SK-N-SH (cell line): ENCODE data around the gene WDR87. TPM values are rescaled to one million over a fixed set of nuclear protein-coding genes. Genes with fewer than 3 reads are reported as not detected.

ENCODE experiments used
- CTCF ChIA-PET: fragments of 300-600, 350-600 bp; formaldehyde crosslinking; extraction: SDS; loops from one replicate; lab custom pipeline; 2021; lab: Yijun Ruan, JAX
- POLR2A ChIA-PET: fragments of 350-600 bp; sonication (Branson Sonifier 250); formaldehyde crosslinking; extraction: SDS; loops from one replicate; lab custom pipeline; 2020; ENCODE audit warnings: antibody characterized with exemption, inconsistent platforms; lab: Yijun Ruan, JAX
- DNase-seq: peaks from one replicate; pipeline ENCODE4 v3.0.0; 2012
- H2AFZ ChIP-seq: fragments of 200-600 bp; sonication (generic); 2 replicates; pipeline ENCODE4 v1.8.1; 2016; ENCODE audit warnings: antibody characterized with exemption, mild to moderate bottlenecking, low read depth
- H3F3A ChIP-seq: fragments of 200-600 bp; sonication (generic); replicated peaks from 2 replicates; pipeline ENCODE3; 2016; ENCODE audit warnings: antibody characterized with exemption, mild to moderate bottlenecking; ENCODE audit not compliant: insufficient read depth
- H3K27ac ChIP-seq, 2 experiments: fragments of 200-500 bp in 1 of 2; fragments of 200-600 bp in 1 of 2; sonication (Bioruptor generic) in 1 of 2; sonication (generic), shearing (Covaris generic) in 1 of 2; 2 replicates each; pipeline versions ENCODE4 v1.5.1 to v1.6.1; 2014 to 2016; ENCODE audit warnings: low read depth in 2 of 2, inconsistent platforms in 1 of 2, low read length in 1 of 2, mild to moderate bottlenecking in 1 of 2, mixed read lengths in 1 of 2
- H3K27me3 ChIP-seq: fragments of 200-600 bp; sonication (generic), shearing (Covaris generic); 2 replicates; pipeline ENCODE4 v1.6.1; 2016; ENCODE audit warnings: mixed run types; ENCODE audit not compliant: insufficient read depth
- H3K36me3 ChIP-seq, 2 experiments: fragments of 200-500 bp in 1 of 2; fragments of 200-600 bp in 1 of 2; sonication (Bioruptor generic) in 1 of 2; sonication (generic) in 1 of 2; replicated peaks in 1 of 2; 2 replicates each; pipeline versions ENCODE3 to v1.5.1; 2014 to 2016; ENCODE audit warnings: low read length in 1 of 2, mild to moderate bottlenecking in 1 of 2; ENCODE audit not compliant: insufficient read depth in 2 of 2, control insufficient read depth in 1 of 2
- H3K4me1 ChIP-seq, 2 experiments: fragments of 200-500 bp in 1 of 2; fragments of 200-600 bp in 1 of 2; sonication (Bioruptor generic) in 1 of 2; sonication (generic), shearing (Covaris generic) in 1 of 2; 2 replicates each; pipeline versions ENCODE4 v1.5.1 to v1.6.1; 2014 to 2016; ENCODE audit warnings: low read depth in 1 of 2, low read length in 1 of 2, mixed run types in 1 of 2; ENCODE audit not compliant: insufficient read depth in 2 of 2, control insufficient read depth in 1 of 2
- H3K4me2 ChIP-seq: fragments of 200-600 bp; sonication (generic), shearing (Covaris generic); 2 replicates; pipeline ENCODE4 v1.6.1; 2017; ENCODE audit warnings: mixed run types
- H3K4me3 ChIP-seq, 2 experiments: fragments of 200-500 bp in 1 of 2; fragments of 200-600 bp in 1 of 2; sonication (Bioruptor generic) in 1 of 2; sonication (generic), shearing (Covaris generic) in 1 of 2; 2 replicates each; pipeline versions ENCODE4 v1.5.1 to v1.8.1; 2014 to 2016; ENCODE audit warnings: low read depth in 2 of 2, inconsistent platforms in 1 of 2, low read length in 1 of 2, mild to moderate bottlenecking in 1 of 2, mixed read lengths in 1 of 2, moderate library complexity in 1 of 2
- H3K79me2 ChIP-seq: fragments of 200-600 bp; sonication (generic); 2 replicates; pipeline ENCODE4 v1.8.1; 2017; ENCODE audit warnings: mild to moderate bottlenecking; ENCODE audit not compliant: insufficient read depth
- H3K9ac ChIP-seq: fragments of 200-600 bp; sonication (generic); 2 replicates; pipeline ENCODE4 v1.6.1; 2017; ENCODE audit warnings: mixed run types
- H3K9me2 ChIP-seq: fragments of 200-600 bp; sonication (generic); 2 replicates; pipeline ENCODE4 v1.6.1; 2017; ENCODE audit warnings: mixed run types
- H3K9me3 ChIP-seq: fragments of 200-600 bp; sonication (generic); 2 replicates; pipeline ENCODE4 v1.6.1; 2017; ENCODE audit warnings: mixed run types, mild to moderate bottlenecking, moderate library complexity
- H4K20me1 ChIP-seq: fragments of 200-600 bp; sonication (generic); 2 replicates; pipeline ENCODE4 v1.6.1; 2017; ENCODE audit warnings: mild to moderate bottlenecking, mixed run types; ENCODE audit not compliant: insufficient read depth
- CHD2 ChIP-seq: fragments of 150-350 bp; IDR thresholded peaks from 2 replicates; pipeline ENCODE4 v1.6.1; 2018; ENCODE audit warnings: low read length; ENCODE audit not compliant: partially characterized antibody
- ELF1 ChIP-seq: IDR thresholded peaks from 2 replicates; pipeline ENCODE4 v1.4.0; 2012
- EP300 ChIP-seq, 2 experiments: IDR thresholded peaks; 2 replicates each; pipeline versions ENCODE4 v1.4.0 to v1.6.1; 2012; ENCODE audit warnings: borderline replicate concordance in 1 of 2, low read depth in 1 of 2, low read length in 1 of 2
- FOXJ3 ChIP-seq: sonication (generic); formaldehyde crosslinking; IDR thresholded peaks from 2 replicates; pipeline ENCODE4 v1.5.1; 2020; ENCODE audit warnings: mild to moderate bottlenecking, missing genetic modification reagents
- FOXM1 ChIP-seq: IDR thresholded peaks from 2 replicates; pipeline ENCODE4 v1.4.0; 2012; ENCODE audit warnings: low read depth, mild to moderate bottlenecking
- IRF3 ChIP-seq: fragments of 150-350 bp; IDR thresholded peaks from 2 replicates; pipeline ENCODE4 v1.6.1; 2016; ENCODE audit warnings: mild to moderate bottlenecking, low read depth, low read length
- NRF1 ChIP-seq: IDR thresholded peaks from 2 replicates; pipeline ENCODE4 v1.6.1; 2012; ENCODE audit warnings: low read depth, mild to moderate bottlenecking, low read length
- REST ChIP-seq: IDR thresholded peaks from 2 replicates; pipeline ENCODE4 v1.6.1; 2012; ENCODE audit warnings: mild to moderate bottlenecking, low read depth, low read length, moderate library complexity
- SIN3A ChIP-seq: IDR thresholded peaks from 2 replicates; pipeline ENCODE4 v1.6.1; 2012; ENCODE audit warnings: low read depth, mild to moderate bottlenecking, low read length, moderate library complexity, borderline replicate concordance
- SMC3 ChIP-seq: IDR thresholded peaks from 2 replicates; pipeline ENCODE4 v1.6.1; 2012; ENCODE audit warnings: low read depth, low read length, improper control_type of control experiment
- WGBS: methylation state at CpG from one replicate; pipeline ENCODE4 v1.1.6; 2017; ENCODE audit warnings: low lambda C conversion rate; 5-methylcytosine and 5-hydroxymethylcytosine counted together
- polyA plus RNA-seq, 3 experiments: library from polyadenylated mRNA; depleted of rRNA; stranded (reverse); fragments of >200 nt; gene quantifications; 2 replicates each; pipeline ENCODE4 v1.2.3, GENCODE V29; 2012
- TF ChIP-seq, protein P1 (sequence below): IDR thresholded peaks from 2 replicates; pipeline ENCODE4 v1.4.0; 2012; ENCODE audit warnings: low read depth
- TF ChIP-seq, protein P2 (sequence below): IDR thresholded peaks from 2 replicates; pipeline ENCODE4 v1.4.0; 2012; ENCODE audit warnings: low read depth, borderline replicate concordance

The WDR87 gene
- polyA plus RNA-seq (2012; rRNA removed), result not detected in 2 replicates
- not detected in 2 replicates for polyA plus RNA-seq (2012; cell fraction: cytosol; rRNA removed)
- under 0.01 TPM in 1 of 2 replicates, not detected in the other for polyA plus RNA-seq (2012; cell fraction: nucleus; rRNA removed)

- H3K27ac ChIP-seq, result peak within 1 kb of the TSS; percentile 78 to 94
- no peaks in the 10 kb centered on the region for H3K9me2 ChIP-seq
- peak within 1 kb of the TSS; percentile 95 for H3K4me2 ChIP-seq
- ChIA-PET CTCF (interaction anchor here (0.8 to 6.8 kb wide), 12 partner anchors 10 to 430 kb away, joined by 3 to 67 read pairs (median 4); partner anchors contain the start of gene CATSPERG), POLR2A (interaction anchor here (0.6 to 2.4 kb wide), 6 partner anchors 18 to 247 kb away, joined by 3 to 50 read pairs (median 4); no protein-coding TSS in a partner anchor)
- H3K9me3 ChIP-seq, result no peaks in the 10 kb centered on the region
- H3K79me2 ChIP-seq, result peaks cover 41% of the 10 kb centered on the region
- peak within 1 kb of the TSS; percentile 77 to 97 for H3K4me3 ChIP-seq
- peaks cover 16% of the 10 kb centered on the region; the same call in 1 of the 2 replicates for H4K20me1 ChIP-seq
- peak; percentile 67 for TF ChIP-seq NRF1
- TF ChIP-seq, protein P1, sequence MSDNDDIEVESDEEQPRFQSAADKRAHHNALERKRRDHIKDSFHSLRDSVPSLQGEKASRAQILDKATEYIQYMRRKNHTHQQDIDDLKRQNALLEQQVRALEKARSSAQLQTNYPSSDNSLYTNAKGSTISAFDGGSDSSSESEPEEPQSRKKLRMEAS, result peak; percentile 59; the same call in 1 of the 2 replicates
- TF ChIP-seq, protein P2, sequence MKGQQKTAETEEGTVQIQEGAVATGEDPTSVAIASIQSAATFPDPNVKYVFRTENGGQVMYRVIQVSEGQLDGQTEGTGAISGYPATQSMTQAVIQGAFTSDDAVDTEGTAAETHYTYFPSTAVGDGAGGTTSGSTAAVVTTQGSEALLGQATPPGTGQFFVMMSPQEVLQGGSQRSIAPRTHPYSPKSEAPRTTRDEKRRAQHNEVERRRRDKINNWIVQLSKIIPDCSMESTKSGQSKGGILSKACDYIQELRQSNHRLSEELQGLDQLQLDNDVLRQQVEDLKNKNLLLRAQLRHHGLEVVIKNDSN, result no peak
- peak; percentile 8; the same call in 1 of the 2 replicates for TF ChIP-seq SMC3
- H3F3A ChIP-seq, result no peaks in the 10 kb centered on the region
- peak within 1 kb of the TSS; percentile 89 for H2AFZ ChIP-seq
- peaks cover 0 to 11% of the 10 kb centered on the region in 2 experiments for H3K36me3 ChIP-seq
- peaks cover 4 to 16% of the 10 kb centered on the region in 2 experiments; a peak in 1 of 4 replicates for H3K4me1 ChIP-seq
- H3K27me3 ChIP-seq, result no peaks in the 10 kb centered on the region
- peak within 1 kb of the TSS; percentile 92 for H3K9ac ChIP-seq
- 13% methylated on average over 34 of the region's 63 CpGs for WGBS
- DNase-seq, result peak; percentile 95
Observed at GRCh38 chr19:37905946-37906868, at the start of gene WDR87. Gene WDR87, minus strand, starts transcription at chr19:37906594. Its CDS starts 8,355 bp downstream, at chr19:37898239.

GRCh38 chr19:37955986-37956385 lies 49.6 kb upstream of the WDR87 start:
- Histone ChIP-seq H3K4me3 (no peak overlapping the region), H4K20me1 (0 out of 2 replicates have a peak, but pooled peaks cover 3% of the 10 kb centered on the region), H3K9me3 (0 out of 2 replicates have a peak, but pooled peaks cover under 1% of the 10 kb centered on the region), H3K79me2 (peaks cover 97% of the 10 kb centered on the region), H3K4me1 (peaks cover 0 to 16% of the 10 kb centered on the region in 2 experiments; a peak in 1 of 4 replicates), H2AFZ (no peak overlapping the region), H3K36me3 (peaks cover 0 to 7% of the 10 kb centered on the region in 2 experiments)
- POLR2A ChIA-PET, result no interaction called here
- 78% methylated on average over 8 of the region's 8 CpGs for WGBS
- CTCF ChIA-PET, result no interaction called here
- TF ChIP-seq ELF1, result no peak
- TF ChIP-seq EP300 (IDR thresholded peaks at IDR 0.05; ENCODE audit: borderline replicate concordance in 1 of 2, low read depth in 1 of 2, low read length in 1 of 2), result no peak
- no peak for TF ChIP-seq IRF3
- TF ChIP-seq REST, result no peak
- no peak for TF ChIP-seq NRF1
- no peak for TF ChIP-seq SIN3A
- TF ChIP-seq FOXM1, result no peak
- no peak for TF ChIP-seq FOXJ3
- no peak for TF ChIP-seq CHD2
- TF ChIP-seq, all 33 proteins: peak for 0
- Histone ChIP-seq H3K4me2 (no peak overlapping the region), H3F3A (no peaks in the 10 kb centered on the region), H3K9ac (no peak overlapping the region), H3K27ac (no peak overlapping the region), H3K27me3 (no peaks in the 10 kb centered on the region), H3K9me2 (no peaks in the 10 kb centered on the region)
- no peak for DNase-seq
